ENCODE results near the gene C10orf67.
A peak's percentile ranks its signal among the peaks of the same experiment; 100 is the strongest.

The C10orf67 gene

DNA sequence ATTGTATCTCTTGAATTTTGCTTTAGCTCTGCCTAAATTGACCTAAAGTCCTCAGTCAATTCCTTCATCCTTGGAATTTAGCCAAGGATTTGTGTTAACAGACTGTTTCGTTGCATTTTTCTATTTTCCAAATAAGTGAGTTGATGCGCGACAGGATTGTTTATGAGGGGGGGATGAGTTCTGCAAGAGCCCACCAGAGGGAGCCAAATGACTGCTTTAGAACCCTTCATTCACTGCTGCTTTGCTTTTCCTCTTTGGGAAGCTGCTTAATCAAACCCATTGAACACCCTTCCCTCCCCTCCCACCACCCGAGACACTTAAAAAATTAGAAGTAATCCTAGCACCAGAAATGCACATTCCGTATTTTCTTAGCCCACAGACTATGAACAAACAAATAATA, 186.2 kb downstream of the C10orf67 start:
- peak; percentile 7 for DNase-seq (ENCODE audit: low read depth)

- DNase-seq (ENCODE audit: low read depth) = no peak
These were observed 186.8 kb downstream of the C10orf67 start for GRCh38 chr10:23157691-23158369.

GRCh38 chr10:23157239-23157681, 187.3 kb downstream of the C10orf67 start:
- no peak for DNase-seq (ENCODE audit: low read depth)

- no peak for DNase-seq (ENCODE audit: low read depth)
These were observed 188.0 kb downstream of the C10orf67 start for GRCh38 chr10:23156447-23157150.

DNA sequence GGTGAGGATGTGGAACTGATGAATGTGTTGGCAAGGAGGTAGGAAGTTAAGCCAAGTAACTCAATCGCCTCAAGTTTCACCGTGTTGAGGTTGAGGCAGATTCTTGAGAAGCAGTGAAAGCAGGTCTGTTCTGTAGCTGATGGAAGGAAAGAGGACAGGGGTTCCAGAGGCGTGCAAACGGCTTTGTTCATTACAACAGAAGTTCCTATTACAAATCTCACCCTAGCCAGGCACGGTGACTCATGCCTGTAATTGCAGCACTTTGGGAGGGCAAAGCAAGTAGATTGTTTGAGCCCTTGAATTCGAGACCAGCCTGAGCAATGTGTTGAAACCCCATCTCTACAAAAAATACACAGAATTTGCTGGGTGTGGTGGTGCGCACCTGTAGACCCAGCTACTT, 189.4 kb downstream of the C10orf67 start:
- DNase-seq (ENCODE audit: low read depth) = no peak
